ENCODE results near the gene MALT1.

Gene MALT1

GRCh38 chr18:58789876-58790240 lies 118.6 kb downstream of the MALT1 start:
- no peaks in the 10 kb centered on the region for H3K27me3 ChIP-seq
- H3K4me3 ChIP-seq (ENCODE audit: low read depth in 1 of 2, low read length in 1 of 2), result no peak overlapping the region
- no peaks in the 10 kb centered on the region for H3K9me3 ChIP-seq
- no peaks in the 10 kb centered on the region for H3K4me1 ChIP-seq (ENCODE audit: control insufficient read depth in 1 of 2, insufficient read depth in 1 of 2, low read depth in 1 of 2, low read length in 1 of 2)
- no peaks in the 10 kb centered on the region for H3K36me3 ChIP-seq
- no peak overlapping the region for H3K27ac ChIP-seq
- TF ChIP-seq, protein P1, sequence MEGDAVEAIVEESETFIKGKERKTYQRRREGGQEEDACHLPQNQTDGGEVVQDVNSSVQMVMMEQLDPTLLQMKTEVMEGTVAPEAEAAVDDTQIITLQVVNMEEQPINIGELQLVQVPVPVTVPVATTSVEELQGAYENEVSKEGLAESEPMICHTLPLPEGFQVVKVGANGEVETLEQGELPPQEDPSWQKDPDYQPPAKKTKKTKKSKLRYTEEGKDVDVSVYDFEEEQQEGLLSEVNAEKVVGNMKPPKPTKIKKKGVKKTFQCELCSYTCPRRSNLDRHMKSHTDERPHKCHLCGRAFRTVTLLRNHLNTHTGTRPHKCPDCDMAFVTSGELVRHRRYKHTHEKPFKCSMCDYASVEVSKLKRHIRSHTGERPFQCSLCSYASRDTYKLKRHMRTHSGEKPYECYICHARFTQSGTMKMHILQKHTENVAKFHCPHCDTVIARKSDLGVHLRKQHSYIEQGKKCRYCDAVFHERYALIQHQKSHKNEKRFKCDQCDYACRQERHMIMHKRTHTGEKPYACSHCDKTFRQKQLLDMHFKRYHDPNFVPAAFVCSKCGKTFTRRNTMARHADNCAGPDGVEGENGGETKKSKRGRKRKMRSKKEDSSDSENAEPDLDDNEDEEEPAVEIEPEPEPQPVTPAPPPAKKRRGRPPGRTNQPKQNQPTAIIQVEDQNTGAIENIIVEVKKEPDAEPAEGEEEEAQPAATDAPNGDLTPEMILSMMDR (IDR thresholded peaks at IDR 0.05), result no peak

DNA sequence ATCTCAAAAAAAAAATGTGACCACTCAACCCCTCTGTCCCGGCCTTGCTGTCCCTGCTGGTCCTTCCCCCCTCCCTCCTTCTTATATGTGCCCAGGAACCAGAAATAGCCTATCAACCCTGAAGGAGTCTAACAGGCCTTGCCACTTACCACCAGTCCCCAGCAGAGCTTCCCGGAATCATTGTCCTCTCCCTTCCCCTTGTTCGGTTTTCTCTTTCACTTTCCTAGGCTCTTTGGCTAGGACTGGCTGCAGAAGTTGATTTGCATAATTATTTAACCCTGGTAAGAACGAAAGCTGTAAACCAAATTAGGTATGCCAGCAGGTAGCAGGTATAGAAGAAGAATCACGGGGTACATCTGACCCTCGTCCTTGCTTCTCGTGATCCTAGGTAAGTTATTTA lies 120.8 kb downstream of the MALT1 start:
- TF ChIP-seq, protein P1 (IDR thresholded peaks at IDR 0.05), result no peak
- Histone ChIP-seq H3K4me3 (ENCODE audit: low read depth in 1 of 2, low read length in 1 of 2) (no peak overlapping the region), H3K27me3 (no peaks in the 10 kb centered on the region), H3K4me1 (ENCODE audit: control insufficient read depth in 1 of 2, insufficient read depth in 1 of 2, low read depth in 1 of 2, low read length in 1 of 2) (no peaks in the 10 kb centered on the region), H3K27ac (no peak overlapping the region), H3K9me3 (no peaks in the 10 kb centered on the region), H3K36me3 (no peaks in the 10 kb centered on the region)

DNA sequence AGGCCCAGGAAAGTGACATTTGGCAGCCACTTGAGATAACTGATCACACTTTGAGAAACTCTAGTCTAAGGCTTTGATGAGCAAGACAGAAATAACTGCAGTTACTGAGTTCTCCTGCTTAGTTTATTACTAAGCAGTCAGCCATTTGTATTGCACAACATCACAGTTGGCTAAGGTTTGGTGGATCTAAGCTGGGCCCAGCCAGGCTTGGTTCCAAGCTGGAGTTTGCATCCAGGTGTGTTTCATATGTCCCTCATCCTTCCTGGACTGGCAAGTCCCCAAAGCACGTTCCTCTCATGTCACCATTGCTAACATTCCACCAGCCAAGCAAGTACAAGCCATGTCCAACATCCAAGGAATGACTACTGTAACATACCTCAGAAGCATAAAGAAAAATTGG lies 122.1 kb downstream of the MALT1 start:
- no peaks in the 10 kb centered on the region for H3K36me3 ChIP-seq
- H3K4me1 ChIP-seq (ENCODE audit: control insufficient read depth in 1 of 2, insufficient read depth in 1 of 2, low read depth in 1 of 2, low read length in 1 of 2), result no peaks in the 10 kb centered on the region
- TF ChIP-seq, protein P1 (IDR thresholded peaks at IDR 0.05), result no peak
- no peaks in the 10 kb centered on the region for H3K9me3 ChIP-seq
- H3K4me3 ChIP-seq (ENCODE audit: low read depth in 1 of 2, low read length in 1 of 2), result no peak overlapping the region
- H3K27ac ChIP-seq, result no peak overlapping the region
- H3K27me3 ChIP-seq, result no peaks in the 10 kb centered on the region

GRCh38 chr18:58796220-58796619 lies 125.0 kb downstream of the MALT1 start:
- no peak overlapping the region for H3K4me3 ChIP-seq (ENCODE audit: low read depth in 1 of 2, low read length in 1 of 2)
- no peaks in the 10 kb centered on the region for H3K27me3 ChIP-seq
- no peaks in the 10 kb centered on the region for H3K4me1 ChIP-seq (ENCODE audit: control insufficient read depth in 1 of 2, insufficient read depth in 1 of 2, low read depth in 1 of 2, low read length in 1 of 2)
- TF ChIP-seq, protein P1 (IDR thresholded peaks at IDR 0.05), result no peak
- H3K27ac ChIP-seq, result no peak overlapping the region
- no peaks in the 10 kb centered on the region for H3K9me3 ChIP-seq
- no peaks in the 10 kb centered on the region for H3K36me3 ChIP-seq

DNA sequence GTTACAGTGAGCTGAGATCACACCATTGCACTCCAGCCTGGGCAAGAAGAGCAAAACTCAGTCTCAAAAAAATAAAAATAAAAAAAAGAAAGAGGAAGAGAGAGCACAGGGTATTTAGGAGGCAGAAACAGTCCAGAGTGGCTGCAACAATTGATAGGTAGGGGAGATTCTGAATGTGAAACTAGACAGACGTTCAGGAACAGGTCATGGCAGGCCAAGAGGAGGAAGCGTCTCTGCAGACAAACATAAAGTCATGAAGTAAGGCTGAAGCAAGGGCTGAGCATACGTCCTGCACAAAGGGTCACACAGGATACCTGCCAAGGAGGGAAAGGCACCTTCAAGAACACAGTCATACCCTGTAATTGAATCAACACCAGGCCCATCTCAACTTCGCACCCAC lies 129.3 kb downstream of the MALT1 start:
- no peak overlapping the region for H3K4me3 ChIP-seq (ENCODE audit: low read depth in 1 of 2, low read length in 1 of 2)
- H3K27me3 ChIP-seq, result no peaks in the 10 kb centered on the region
- H3K4me1 ChIP-seq (ENCODE audit: control insufficient read depth in 1 of 2, insufficient read depth in 1 of 2, low read depth in 1 of 2, low read length in 1 of 2), result no peaks in the 10 kb centered on the region
- TF ChIP-seq, protein P1 (IDR thresholded peaks at IDR 0.05), result no peak
- no peak overlapping the region for H3K27ac ChIP-seq
- no peaks in the 10 kb centered on the region for H3K9me3 ChIP-seq
- no peaks in the 10 kb centered on the region for H3K36me3 ChIP-seq

- Histone ChIP-seq H3K27me3 (no peaks in the 10 kb centered on the region), H3K36me3 (no peaks in the 10 kb centered on the region), H3K4me1 (ENCODE audit: control insufficient read depth in 1 of 2, insufficient read depth in 1 of 2, low read depth in 1 of 2, low read length in 1 of 2) (no peaks in the 10 kb centered on the region), H3K4me3 (ENCODE audit: low read depth in 1 of 2, low read length in 1 of 2) (no peak overlapping the region), H3K9me3 (no peaks in the 10 kb centered on the region), H3K27ac (no peak overlapping the region)
- TF ChIP-seq, protein P1 (IDR thresholded peaks at IDR 0.05), result no peak
Observed at GRCh38 chr18:58802959-58803358, 131.7 kb downstream of the MALT1 start.
